HCT116 (cell line): Measurements from ENCODE around the gene PLAGL1. TPM values are rescaled to one million over a fixed set of nuclear protein-coding genes. Genes with fewer than 3 reads are reported as not detected.
"Not testable (repeated sequence)": the region's sequence is repeated elsewhere in the genome, so short reads cannot be mapped to it uniquely, and the experiment has no call there.

Experiments
- ATAC-seq: fragments of 200-7000 bp; cut with Tn5 transposase; 2 replicates; pipeline ENCODE4 v1.9.1; 2020; ENCODE audit warnings: mild to moderate bottlenecking, moderate library complexity
- BruUV-seq: library from RNA; stranded (reverse); fragments of 400-500 nt; replicated peaks from 2 replicates; lab custom pipeline; 2021; lab: Mats Ljungman, UMichigan
- CTCF ChIA-PET: fragments of 300-600 bp; sonication (Branson Sonifier 250); formaldehyde crosslinking; loops from one replicate; lab custom pipeline; 2021; ENCODE audit warnings: antibody characterized with exemption; lab: Charles Lee
- POLR2A ChIA-PET: fragments of 300-600, 350-600 bp; sonication (Branson Sonifier 250); formaldehyde crosslinking; loops from one replicate; lab custom pipeline; 2021; ENCODE audit warnings: antibody characterized with exemption; lab: Charles Lee
- RAD21 ChIA-PET, 2 experiments: fragments of 300-600 bp; sonication (Branson Sonifier 250); formaldehyde crosslinking; loops; one replicate each; lab custom pipeline; 2023; ENCODE audit warnings: low total read pairs in 2 of 2; ENCODE audit not compliant: uncharacterized antibody in 2 of 2, unreplicated experiment in 2 of 2, low non-redundant PET in 1 of 2; lab: Charles Lee
- DNase-seq: peaks from one replicate; pipeline ENCODE4 v3.0.0-alpha.2; 2010; ENCODE audit warnings: low read depth, low spot score
- H2AFZ ChIP-seq: fragments of 200-600 bp; shearing (Covaris generic), sonication (generic); 2 replicates; pipeline ENCODE4 v1.6.1; 2017; ENCODE audit warnings: low read depth, mixed run types, mixed read lengths, antibody characterized with exemption, low read length; ENCODE audit not compliant: poor library complexity, severe bottlenecking
- H3K27ac ChIP-seq: 2 replicates; pipeline ENCODE4 v1.5.1; 2012; ENCODE audit warnings: low read depth, low read length
- H3K27me3 ChIP-seq: fragments of 200-600 bp; sonication (generic); 2 replicates; pipeline ENCODE4 v1.6.1; 2016; ENCODE audit warnings: mixed run types, low read length, mixed read lengths; ENCODE audit not compliant: insufficient read depth
- H3K36me3 ChIP-seq, 2 experiments: fragments of 200-500 bp in 1 of 2; fragments of 200-600 bp in 1 of 2; sonication (Bioruptor generic) in 1 of 2; sonication (generic) in 1 of 2; 2 replicates each; pipeline versions ENCODE4 v1.5.1 to v1.6.1; 2014 to 2016; ENCODE audit warnings: low read length in 2 of 2, inconsistent platforms in 1 of 2, mixed read lengths in 1 of 2, mixed run types in 1 of 2; ENCODE audit not compliant: insufficient read depth in 2 of 2, control insufficient read depth in 1 of 2
- H3K4me1 ChIP-seq, 2 experiments: fragments of 200-600 bp in 1 of 2; sonication (generic) in 1 of 2; 2 replicates each; pipeline versions ENCODE4 v1.5.1 to v1.6.1; 2012 to 2017; ENCODE audit warnings: low read length in 2 of 2, inconsistent platforms in 1 of 2, mild to moderate bottlenecking in 1 of 2, mixed read lengths in 1 of 2, mixed run types in 1 of 2, moderate library complexity in 1 of 2; ENCODE audit not compliant: insufficient read depth in 2 of 2, control insufficient read depth in 1 of 2
- H3K4me2 ChIP-seq: fragments of 200-600 bp; sonication (generic); 2 replicates; pipeline ENCODE4 v1.6.1; 2017; ENCODE audit warnings: mixed run types, low read length, mixed read lengths
- H3K4me3 ChIP-seq, 2 experiments: fragments of 200-600 bp in 1 of 2; sonication (generic) in 1 of 2; replicated peaks in 1 of 2; 2 replicates each; pipeline ENCODE4 v1.5.1; 2011 to 2016; ENCODE audit warnings: low read length in 2 of 2, control low read depth in 1 of 2, low read depth in 1 of 2, mild to moderate bottlenecking in 1 of 2, mixed read lengths in 1 of 2, mixed run types in 1 of 2
- H3K79me2 ChIP-seq: fragments of 200-600 bp; sonication (generic); 2 replicates; pipeline ENCODE4 v1.6.1; 2017; ENCODE audit warnings: mild to moderate bottlenecking, mixed run types, low read length, moderate library complexity, mixed read lengths; ENCODE audit not compliant: insufficient read depth
- H3K9ac ChIP-seq: fragments of 200-600 bp; sonication (generic); 2 replicates; pipeline ENCODE4 v1.6.1; 2016; ENCODE audit warnings: low read length, mixed read lengths
- H3K9me2 ChIP-seq: fragments of 200-600 bp; sonication (generic), shearing (Covaris generic); 2 replicates; pipeline ENCODE4 v1.6.1; 2017; ENCODE audit warnings: mixed run types, mild to moderate bottlenecking, moderate library complexity; ENCODE audit not compliant: insufficient read depth
- H3K9me3 ChIP-seq, 2 experiments: fragments of 200-500 bp in 1 of 2; fragments of 200-600 bp in 1 of 2; sonication (Bioruptor generic) in 1 of 2; sonication (generic) in 1 of 2; 2 replicates each; pipeline ENCODE4 v1.6.1; 2014 to 2017; ENCODE audit warnings: low read length in 2 of 2, mixed read lengths in 2 of 2, inconsistent platforms in 1 of 2, low read depth in 1 of 2, mild to moderate bottlenecking in 1 of 2, mixed run types in 1 of 2, moderate library complexity in 1 of 2; ENCODE audit not compliant: control insufficient read depth in 1 of 2, insufficient read depth in 1 of 2
- H4K20me1 ChIP-seq: fragments of 200-600 bp; sonication (generic), shearing (Covaris generic); 2 replicates; pipeline ENCODE4 v1.6.1; 2017; ENCODE audit warnings: mixed run types, mild to moderate bottlenecking, moderate library complexity; ENCODE audit not compliant: insufficient read depth
- CBX3 ChIP-seq: IDR thresholded peaks from 2 replicates; pipeline ENCODE4 v1.6.1; 2012; ENCODE audit warnings: low read depth
- CEBPB ChIP-seq: IDR thresholded peaks from 2 replicates; pipeline ENCODE4 v1.6.1; 2012; ENCODE audit warnings: low read depth
- ELF1 ChIP-seq: IDR thresholded peaks from 2 replicates; pipeline ENCODE4 v1.6.1; 2012; ENCODE audit warnings: low read depth, borderline replicate concordance
- EZH2 ChIP-seq: fragments of 200-600 bp; sonication (generic); IDR thresholded peaks from 2 replicates; pipeline ENCODE4 v1.6.1; 2017; ENCODE audit warnings: antibody characterized with exemption, mixed run types
- POLR2A ChIP-seq: IDR thresholded peaks from 2 replicates; pipeline ENCODE4 v1.7.0; 2011; ENCODE audit warnings: borderline replicate concordance; ENCODE audit not compliant: insufficient read depth, insufficient read length; ENCODE audit errors: extremely low read depth
- SIN3A ChIP-seq: IDR thresholded peaks from 2 replicates; pipeline ENCODE4 v1.6.1; 2012; ENCODE audit warnings: low read depth
- SP1 ChIP-seq: IDR thresholded peaks from 2 replicates; pipeline ENCODE4 v1.6.1; 2012; ENCODE audit warnings: low read depth
- ZNF274 ChIP-seq: fragments of 200-500 bp; sonication (Bioruptor generic); IDR thresholded peaks from 2 replicates; pipeline ENCODE4 v1.6.1; 2014; ENCODE audit warnings: mild to moderate bottlenecking, low read depth, low read length, inconsistent platforms
- intact Hi-C: fragments of 100-400 bp; cut with micrococcal nuclease; formaldehyde crosslinking; loops from 2 replicates; pipeline ENCODE4 v1.10.0; 2022
- total RNA-seq: library from RNA; stranded (reverse); gene quantifications from one replicate; pipeline ENCODE4 v1.2.1, GENCODE V29; 2021; ENCODE audit not compliant: unreplicated experiment
- TF ChIP-seq, protein P1 (sequence below), 3 experiments: fragments of 200-600 bp in 1 of 3; sonication (generic) in 1 of 3; IDR thresholded peaks in 2 of 3; conservative IDR thresholded peaks in 1 of 3; 2 replicates each; pipeline ENCODE4 v1.5.1; 2012 to 2017; ENCODE audit warnings: low read depth in 2 of 3, low read length in 2 of 3, antibody characterized with exemption in 1 of 3, borderline replicate concordance in 1 of 3, control low read depth in 1 of 3, mild to moderate bottlenecking in 1 of 3, mixed read lengths in 1 of 3, mixed run types in 1 of 3, moderate library complexity in 1 of 3; ENCODE audit not compliant: insufficient read depth in 1 of 3
- TF ChIP-seq, protein P2 (sequence below): IDR thresholded peaks from 2 replicates; pipeline ENCODE4 v1.6.1; 2012; ENCODE audit warnings: low read depth

Gene PLAGL1
- total RNA-seq, 1 experiment from 2014 or later: 35.6 TPM

DNA sequence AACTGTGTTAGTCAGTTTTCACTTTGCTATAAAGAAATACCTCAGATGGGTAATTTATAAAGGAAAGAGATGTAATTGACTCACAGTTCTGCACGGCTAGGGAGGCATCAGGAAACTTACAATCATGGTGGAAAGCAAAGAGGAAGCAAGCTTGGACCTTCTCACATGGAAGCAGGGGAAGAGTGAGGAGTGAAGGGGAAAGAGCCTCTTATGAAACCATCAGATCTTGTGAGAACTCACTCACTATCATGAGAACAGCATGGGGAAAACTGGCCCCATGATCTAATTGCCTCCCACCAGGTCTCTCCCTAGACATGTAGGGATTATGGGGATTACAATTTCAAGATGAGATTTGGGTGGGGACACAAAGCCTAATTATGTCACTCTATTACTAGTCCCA is 41.3 kb upstream of the PLAGL1 start:
- no peaks in the 10 kb centered on the region for H3K36me3 ChIP-seq
- H3K4me1 ChIP-seq: no peaks in the 10 kb centered on the region
- no peak overlapping the region for H3K9ac ChIP-seq
- H3K27ac ChIP-seq: no peak overlapping the region
- ChIA-PET RAD21 (no interaction called here), POLR2A (no interaction called here), CTCF (no interaction called here)
- no peak overlapping the region for H3K4me3 ChIP-seq
- H4K20me1 ChIP-seq: no peaks in the 10 kb centered on the region
- DNase-seq (no peak), ATAC-seq (no peak)
- no TSS peak for BruUV-seq
- H3K27me3 ChIP-seq: no peaks in the 10 kb centered on the region
- no peak overlapping the region for H3K4me2 ChIP-seq
- no peaks in the 10 kb centered on the region for H3K9me2 ChIP-seq
- no peaks in the 10 kb centered on the region for H3K79me2 ChIP-seq
- no peaks in the 10 kb centered on the region for H3K9me3 ChIP-seq
- no peak overlapping the region for H2AFZ ChIP-seq
- TF ChIP-seq, protein P1, sequence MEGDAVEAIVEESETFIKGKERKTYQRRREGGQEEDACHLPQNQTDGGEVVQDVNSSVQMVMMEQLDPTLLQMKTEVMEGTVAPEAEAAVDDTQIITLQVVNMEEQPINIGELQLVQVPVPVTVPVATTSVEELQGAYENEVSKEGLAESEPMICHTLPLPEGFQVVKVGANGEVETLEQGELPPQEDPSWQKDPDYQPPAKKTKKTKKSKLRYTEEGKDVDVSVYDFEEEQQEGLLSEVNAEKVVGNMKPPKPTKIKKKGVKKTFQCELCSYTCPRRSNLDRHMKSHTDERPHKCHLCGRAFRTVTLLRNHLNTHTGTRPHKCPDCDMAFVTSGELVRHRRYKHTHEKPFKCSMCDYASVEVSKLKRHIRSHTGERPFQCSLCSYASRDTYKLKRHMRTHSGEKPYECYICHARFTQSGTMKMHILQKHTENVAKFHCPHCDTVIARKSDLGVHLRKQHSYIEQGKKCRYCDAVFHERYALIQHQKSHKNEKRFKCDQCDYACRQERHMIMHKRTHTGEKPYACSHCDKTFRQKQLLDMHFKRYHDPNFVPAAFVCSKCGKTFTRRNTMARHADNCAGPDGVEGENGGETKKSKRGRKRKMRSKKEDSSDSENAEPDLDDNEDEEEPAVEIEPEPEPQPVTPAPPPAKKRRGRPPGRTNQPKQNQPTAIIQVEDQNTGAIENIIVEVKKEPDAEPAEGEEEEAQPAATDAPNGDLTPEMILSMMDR (IDR thresholded peaks at IDR 0.05 in 2 of 3, conservative IDR thresholded peaks at IDR 0.05 in 1 of 3; ENCODE audit: borderline replicate concordance in 1 of 3, insufficient read depth in 1 of 3, low read depth in 2 of 3, low read length in 2 of 3): no peak
- TF ChIP-seq ELF1 (no peak), POLR2A (no peak), SIN3A (no peak), CBX3 (no peak), SP1 (no peak), CEBPB (no peak)
- intact Hi-C loops: no loop called here

DNA sequence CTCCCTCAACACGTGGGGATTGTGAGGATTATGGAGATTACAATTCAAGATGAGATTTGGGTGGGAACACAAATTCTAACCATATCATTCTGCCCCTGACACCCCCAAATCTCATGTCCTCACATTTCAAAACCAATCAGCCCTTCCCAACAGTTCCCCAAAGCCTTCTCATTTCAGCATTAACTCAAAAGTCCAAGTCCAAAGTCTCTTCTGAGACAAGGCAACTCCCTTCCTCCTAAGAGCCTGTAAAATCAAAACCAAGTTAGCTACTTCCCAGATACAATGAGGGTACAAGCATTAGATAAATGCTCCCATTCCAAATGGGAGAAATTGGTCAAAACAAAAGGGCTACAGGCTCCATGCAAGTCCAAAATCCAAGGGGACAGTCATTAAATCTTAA is 39.6 kb upstream of the PLAGL1 start:
- no peak for DNase-seq
- H3K27ac ChIP-seq: no peak overlapping the region
- H3K36me3 ChIP-seq: no peaks in the 10 kb centered on the region
- no peaks in the 10 kb centered on the region for H4K20me1 ChIP-seq
- no peaks in the 10 kb centered on the region for H3K4me1 ChIP-seq
- H3K9me3 ChIP-seq: no peaks in the 10 kb centered on the region
- no peaks in the 10 kb centered on the region for H3K9me2 ChIP-seq
- H2AFZ ChIP-seq: no peak overlapping the region
- CTCF ChIA-PET: no interaction called here
- H3K4me3 ChIP-seq: no peak overlapping the region
- RAD21 ChIA-PET: no interaction called here
- H3K4me2 ChIP-seq: no peak overlapping the region
- H3K9ac ChIP-seq: no peak overlapping the region
- POLR2A ChIA-PET: no interaction called here
- no TSS peak for BruUV-seq
- no peak for TF ChIP-seq ELF1
- no peak for TF ChIP-seq ZNF274
- no peak for TF ChIP-seq EZH2
- TF ChIP-seq, protein P2, sequence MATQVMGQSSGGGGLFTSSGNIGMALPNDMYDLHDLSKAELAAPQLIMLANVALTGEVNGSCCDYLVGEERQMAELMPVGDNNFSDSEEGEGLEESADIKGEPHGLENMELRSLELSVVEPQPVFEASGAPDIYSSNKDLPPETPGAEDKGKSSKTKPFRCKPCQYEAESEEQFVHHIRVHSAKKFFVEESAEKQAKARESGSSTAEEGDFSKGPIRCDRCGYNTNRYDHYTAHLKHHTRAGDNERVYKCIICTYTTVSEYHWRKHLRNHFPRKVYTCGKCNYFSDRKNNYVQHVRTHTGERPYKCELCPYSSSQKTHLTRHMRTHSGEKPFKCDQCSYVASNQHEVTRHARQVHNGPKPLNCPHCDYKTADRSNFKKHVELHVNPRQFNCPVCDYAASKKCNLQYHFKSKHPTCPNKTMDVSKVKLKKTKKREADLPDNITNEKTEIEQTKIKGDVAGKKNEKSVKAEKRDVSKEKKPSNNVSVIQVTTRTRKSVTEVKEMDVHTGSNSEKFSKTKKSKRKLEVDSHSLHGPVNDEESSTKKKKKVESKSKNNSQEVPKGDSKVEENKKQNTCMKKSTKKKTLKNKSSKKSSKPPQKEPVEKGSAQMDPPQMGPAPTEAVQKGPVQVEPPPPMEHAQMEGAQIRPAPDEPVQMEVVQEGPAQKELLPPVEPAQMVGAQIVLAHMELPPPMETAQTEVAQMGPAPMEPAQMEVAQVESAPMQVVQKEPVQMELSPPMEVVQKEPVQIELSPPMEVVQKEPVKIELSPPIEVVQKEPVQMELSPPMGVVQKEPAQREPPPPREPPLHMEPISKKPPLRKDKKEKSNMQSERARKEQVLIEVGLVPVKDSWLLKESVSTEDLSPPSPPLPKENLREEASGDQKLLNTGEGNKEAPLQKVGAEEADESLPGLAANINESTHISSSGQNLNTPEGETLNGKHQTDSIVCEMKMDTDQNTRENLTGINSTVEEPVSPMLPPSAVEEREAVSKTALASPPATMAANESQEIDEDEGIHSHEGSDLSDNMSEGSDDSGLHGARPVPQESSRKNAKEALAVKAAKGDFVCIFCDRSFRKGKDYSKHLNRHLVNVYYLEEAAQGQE: no peak
- TF ChIP-seq, all 23 proteins: peak for 0
- H3K79me2 ChIP-seq: no peaks in the 10 kb centered on the region
- intact Hi-C loops: no loop called here
- H3K27me3 ChIP-seq: no peaks in the 10 kb centered on the region
- ATAC-seq: no peak

DNA sequence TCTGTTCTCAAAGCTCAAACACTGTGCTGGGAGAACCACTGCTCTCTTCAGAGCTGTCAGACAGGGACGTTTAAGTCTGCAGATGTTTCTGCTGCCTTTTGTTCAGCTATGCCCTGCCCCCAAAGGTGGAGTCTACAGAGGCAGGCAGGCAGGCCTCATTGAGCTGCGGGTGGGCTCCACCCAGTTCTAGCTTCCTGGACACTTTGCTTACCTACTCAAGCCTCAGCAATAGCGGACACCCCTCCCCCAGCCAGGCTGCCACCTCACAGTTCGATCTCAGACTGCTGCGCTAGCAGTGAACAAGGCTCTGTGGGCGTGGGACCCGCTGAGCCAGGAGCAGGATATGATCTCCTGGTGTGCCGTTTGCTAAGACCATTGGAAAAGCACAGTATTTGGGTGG is 38.6 kb upstream of the PLAGL1 start:
- CTCF ChIA-PET: not testable (repeated sequence)

More for the DNA sequence above, 38.6 kb upstream of the PLAGL1 start:
- intact Hi-C loops, H3K9ac ChIP-seq, H3K4me1 ChIP-seq, RAD21 ChIA-PET, POLR2A ChIA-PET, H3K4me3 ChIP-seq, H3K27ac ChIP-seq, H4K20me1 ChIP-seq, H3K9me2 ChIP-seq, H2AFZ ChIP-seq, H3K27me3 ChIP-seq, DNase-seq, H3K9me3 ChIP-seq, H3K36me3 ChIP-seq, ATAC-seq, BruUV-seq, H3K79me2 ChIP-seq, H3K4me2 ChIP-seq: not testable (repeated sequence)
